Measurements from ENCODE around the gene PCDH10. TPM values are rescaled to one million over a fixed set of nuclear protein-coding genes. Genes with fewer than 3 reads are reported as not detected.

PCDH10 gene
- total and polyA plus RNA-seq, 2 of the 4 experiments (the other 2 are of a cell fraction): 0.90 to 2.0 TPM

DNA sequence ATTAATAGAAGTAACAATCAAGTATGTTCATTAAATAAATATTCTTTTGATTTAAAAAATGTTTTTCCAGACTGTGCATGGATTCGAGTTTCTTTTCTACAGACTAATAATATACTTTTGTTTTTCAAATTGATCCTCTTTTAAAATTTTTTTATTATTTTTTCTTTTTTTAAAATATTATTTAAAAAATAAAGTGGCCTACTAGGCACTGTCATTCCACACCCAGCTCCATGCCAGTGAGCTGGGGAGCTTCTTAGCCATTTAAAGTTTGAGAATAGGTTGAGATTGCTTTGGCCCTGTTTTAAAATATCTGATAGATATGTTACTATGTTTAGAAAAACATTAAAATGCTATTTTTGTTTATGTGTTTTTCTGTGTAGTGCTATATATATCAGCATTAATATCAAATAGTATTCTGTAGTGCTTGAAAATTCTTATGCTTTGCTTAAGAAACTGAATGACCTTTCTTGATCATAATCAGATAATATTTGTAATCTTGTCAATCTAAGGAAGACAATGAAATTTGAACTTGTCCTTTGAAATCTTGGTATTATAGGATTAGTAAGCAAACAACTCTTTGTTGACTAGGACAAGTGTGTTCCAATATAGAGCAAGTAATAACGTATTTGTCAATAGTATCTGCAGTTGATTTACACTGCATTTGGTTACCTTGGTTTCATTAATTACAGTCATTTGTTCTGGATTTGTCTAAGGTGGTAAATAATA, 12.6 kb downstream of the PCDH10 start:
- Histone ChIP-seq H3K9ac (ENCODE audit: low read depth, low read length) (no peak overlapping the region), H3K9me3 (ENCODE audit: control insufficient read depth, insufficient read depth, low read length) (no peaks in the 10 kb centered on the region), H4K8ac (ENCODE audit: low read depth in 2 of 2, low read length in 2 of 2) (no peak overlapping the region), H3K36me3 (ENCODE audit: control insufficient read depth, insufficient read depth, low read length) (no peaks in the 10 kb centered on the region), H2AFZ (replicated peaks; ENCODE audit: low read length, poor library complexity) (no peak overlapping the region), H2AK5ac (ENCODE audit: low read depth, low read length) (no peak overlapping the region), H3K23ac (ENCODE audit: low read depth, low read length) (no peak overlapping the region), H3K79me1 (ENCODE audit: low read depth in 1 of 2, low read length in 2 of 2) (no peaks in the 10 kb centered on the region), H3K4me2 (ENCODE audit: low read depth, low read length) (no peak overlapping the region), H2BK5ac (ENCODE audit: low read depth, low read length, poor library complexity, severe bottlenecking) (no peak overlapping the region), H3K27ac (ENCODE audit: insufficient read depth, low read length) (no peak overlapping the region), H4K5ac (ENCODE audit: low read depth, low read length) (no peak overlapping the region), H2BK120ac (ENCODE audit: low read depth, low read length) (no peak overlapping the region), H4K20me1 (ENCODE audit: insufficient read depth, low read length) (no peaks in the 10 kb centered on the region), H2AK9ac (replicated peaks; ENCODE audit: low read depth, low read length, poor library complexity) (no peak overlapping the region), H3K56ac (ENCODE audit: extremely low read depth, insufficient read depth, low read length) (no peak overlapping the region), H2BK20ac (ENCODE audit: low read depth, low read length) (no peak overlapping the region), H3K27me3 (ENCODE audit: control insufficient read depth, insufficient read depth, low read length) (no peaks in the 10 kb centered on the region), H3K9me1 (ENCODE audit: insufficient read depth, low read length) (no peaks in the 10 kb centered on the region), H3K14ac (replicated peaks; ENCODE audit: low read depth, low read length) (no peak overlapping the region), H3K4me1 (ENCODE audit: control insufficient read depth, insufficient read depth, low read length) (no peaks in the 10 kb centered on the region), H4K91ac (ENCODE audit: insufficient read depth, low read depth, low read length) (no peak overlapping the region), H3K4me3 (ENCODE audit: insufficient read depth, low read depth, low read length) (no peak overlapping the region), H3K18ac (ENCODE audit: low read depth, low read length) (no peak overlapping the region), H2BK15ac (ENCODE audit: low read depth, low read length) (no peak overlapping the region), H3K4ac (ENCODE audit: low read depth, low read length) (no peak overlapping the region)
- dilution Hi-C loops (cut with HindIII; ENCODE audit: low sequenced_read_pairs, unreplicated experiment) (no loop called here), in situ Hi-C loops (cut with MboI; ENCODE audit: low sequenced_read_pairs) (no loop called here), intact Hi-C loops (cut with micrococcal nuclease) (no loop called here)
- ATAC-seq (ENCODE audit: low read depth) (no peak), DNase-seq (no peak)
- ChIA-PET CTCF (no interaction called here), POLR2A (ENCODE audit: unreplicated experiment) (no interaction called here)
- WGBS, 2 experiments (ENCODE audit: extremely low coverage in 2 of 2, insufficient read length in 1 of 2): no CpG with 5 or more reads among the region's 2 CpGs
- TF ChIP-seq MAFK (IDR thresholded peaks at IDR 0.05; ENCODE audit: low read depth, low read length) (no peak), POLR2A (IDR thresholded peaks at IDR 0.05; ENCODE audit: low read depth, low read length) (no peak), SMC3 (IDR thresholded peaks at IDR 0.05; ENCODE audit: low read depth, low read length) (no peak), RCOR1 (IDR thresholded peaks at IDR 0.05; ENCODE audit: insufficient replicate concordance, low read length) (no peak), CHD1 (IDR thresholded peaks at IDR 0.05; ENCODE audit: low read depth, low read length) (no peak), FOS (IDR thresholded peaks at IDR 0.05; ENCODE audit: low read depth, low read length) (no peak), RFX5 (IDR thresholded peaks at IDR 0.05; ENCODE audit: low read depth, low read length) (no peak), RAD21 (IDR thresholded peaks at IDR 0.05; ENCODE audit: low read length) (no peak), NFE2L2 (IDR thresholded peaks at IDR 0.05; ENCODE audit: low read depth, low read length) (no peak), MAZ (IDR thresholded peaks at IDR 0.05; ENCODE audit: borderline replicate concordance, low read depth, low read length) (no peak), MXI1 (IDR thresholded peaks at IDR 0.05; ENCODE audit: borderline replicate concordance, low read depth, low read length) (no peak), BHLHE40 (IDR thresholded peaks at IDR 0.05; ENCODE audit: low read depth, low read length) (no peak), CEBPB (IDR thresholded peaks at IDR 0.05; ENCODE audit: low read depth, low read length) (no peak)
- TF ChIP-seq, protein P1, sequence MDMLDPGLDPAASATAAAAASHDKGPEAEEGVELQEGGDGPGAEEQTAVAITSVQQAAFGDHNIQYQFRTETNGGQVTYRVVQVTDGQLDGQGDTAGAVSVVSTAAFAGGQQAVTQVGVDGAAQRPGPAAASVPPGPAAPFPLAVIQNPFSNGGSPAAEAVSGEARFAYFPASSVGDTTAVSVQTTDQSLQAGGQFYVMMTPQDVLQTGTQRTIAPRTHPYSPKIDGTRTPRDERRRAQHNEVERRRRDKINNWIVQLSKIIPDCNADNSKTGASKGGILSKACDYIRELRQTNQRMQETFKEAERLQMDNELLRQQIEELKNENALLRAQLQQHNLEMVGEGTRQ (IDR thresholded peaks at IDR 0.05; ENCODE audit: low read depth, low read length): no peak
- TF ChIP-seq, protein P2, sequence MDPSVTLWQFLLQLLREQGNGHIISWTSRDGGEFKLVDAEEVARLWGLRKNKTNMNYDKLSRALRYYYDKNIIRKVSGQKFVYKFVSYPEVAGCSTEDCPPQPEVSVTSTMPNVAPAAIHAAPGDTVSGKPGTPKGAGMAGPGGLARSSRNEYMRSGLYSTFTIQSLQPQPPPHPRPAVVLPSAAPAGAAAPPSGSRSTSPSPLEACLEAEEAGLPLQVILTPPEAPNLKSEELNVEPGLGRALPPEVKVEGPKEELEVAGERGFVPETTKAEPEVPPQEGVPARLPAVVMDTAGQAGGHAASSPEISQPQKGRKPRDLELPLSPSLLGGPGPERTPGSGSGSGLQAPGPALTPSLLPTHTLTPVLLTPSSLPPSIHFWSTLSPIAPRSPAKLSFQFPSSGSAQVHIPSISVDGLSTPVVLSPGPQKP (IDR thresholded peaks at IDR 0.05; ENCODE audit: borderline replicate concordance, low read depth, low read length): no peak
- TF ChIP-seq, protein P3, sequence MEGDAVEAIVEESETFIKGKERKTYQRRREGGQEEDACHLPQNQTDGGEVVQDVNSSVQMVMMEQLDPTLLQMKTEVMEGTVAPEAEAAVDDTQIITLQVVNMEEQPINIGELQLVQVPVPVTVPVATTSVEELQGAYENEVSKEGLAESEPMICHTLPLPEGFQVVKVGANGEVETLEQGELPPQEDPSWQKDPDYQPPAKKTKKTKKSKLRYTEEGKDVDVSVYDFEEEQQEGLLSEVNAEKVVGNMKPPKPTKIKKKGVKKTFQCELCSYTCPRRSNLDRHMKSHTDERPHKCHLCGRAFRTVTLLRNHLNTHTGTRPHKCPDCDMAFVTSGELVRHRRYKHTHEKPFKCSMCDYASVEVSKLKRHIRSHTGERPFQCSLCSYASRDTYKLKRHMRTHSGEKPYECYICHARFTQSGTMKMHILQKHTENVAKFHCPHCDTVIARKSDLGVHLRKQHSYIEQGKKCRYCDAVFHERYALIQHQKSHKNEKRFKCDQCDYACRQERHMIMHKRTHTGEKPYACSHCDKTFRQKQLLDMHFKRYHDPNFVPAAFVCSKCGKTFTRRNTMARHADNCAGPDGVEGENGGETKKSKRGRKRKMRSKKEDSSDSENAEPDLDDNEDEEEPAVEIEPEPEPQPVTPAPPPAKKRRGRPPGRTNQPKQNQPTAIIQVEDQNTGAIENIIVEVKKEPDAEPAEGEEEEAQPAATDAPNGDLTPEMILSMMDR (conservative IDR thresholded peaks at IDR 0.05; ENCODE audit: low read depth, low read length): no peak
- no TSS peak for BruUV-seq (replicated peaks)
